HUES6 (cell line): Measurements from ENCODE around the gene ZBED1.

Source experiments
- H3K27ac ChIP-seq: 2 replicates; pipeline ENCODE4 v1.7.0; 2013; ENCODE audit warnings: low read depth, mild to moderate bottlenecking, low read length, inconsistent platforms
- H3K27me3 ChIP-seq: 2 replicates; pipeline ENCODE4 v1.6.1; 2013; ENCODE audit warnings: low read length; ENCODE audit not compliant: control insufficient read depth, insufficient read depth
- H3K36me3 ChIP-seq: 2 replicates; pipeline ENCODE4 v1.6.1; 2013; ENCODE audit warnings: low read length; ENCODE audit not compliant: control insufficient read depth, insufficient read depth
- H3K4me1 ChIP-seq: 2 replicates; pipeline ENCODE4 v1.6.1; 2013; ENCODE audit warnings: low read length; ENCODE audit not compliant: control insufficient read depth, insufficient read depth
- H3K4me3 ChIP-seq: 2 replicates; pipeline ENCODE4 v1.5.1; 2013; ENCODE audit warnings: low read depth, low read length
- H3K9ac ChIP-seq: one replicate; pipeline ENCODE4 v1.6.1; 2013; ENCODE audit warnings: mild to moderate bottlenecking, low read length
- H3K9me3 ChIP-seq: 2 replicates; pipeline ENCODE4 v1.6.1; 2013; ENCODE audit warnings: low read depth, low read length; ENCODE audit not compliant: control insufficient read depth, insufficient read depth

Gene ZBED1

DNA sequence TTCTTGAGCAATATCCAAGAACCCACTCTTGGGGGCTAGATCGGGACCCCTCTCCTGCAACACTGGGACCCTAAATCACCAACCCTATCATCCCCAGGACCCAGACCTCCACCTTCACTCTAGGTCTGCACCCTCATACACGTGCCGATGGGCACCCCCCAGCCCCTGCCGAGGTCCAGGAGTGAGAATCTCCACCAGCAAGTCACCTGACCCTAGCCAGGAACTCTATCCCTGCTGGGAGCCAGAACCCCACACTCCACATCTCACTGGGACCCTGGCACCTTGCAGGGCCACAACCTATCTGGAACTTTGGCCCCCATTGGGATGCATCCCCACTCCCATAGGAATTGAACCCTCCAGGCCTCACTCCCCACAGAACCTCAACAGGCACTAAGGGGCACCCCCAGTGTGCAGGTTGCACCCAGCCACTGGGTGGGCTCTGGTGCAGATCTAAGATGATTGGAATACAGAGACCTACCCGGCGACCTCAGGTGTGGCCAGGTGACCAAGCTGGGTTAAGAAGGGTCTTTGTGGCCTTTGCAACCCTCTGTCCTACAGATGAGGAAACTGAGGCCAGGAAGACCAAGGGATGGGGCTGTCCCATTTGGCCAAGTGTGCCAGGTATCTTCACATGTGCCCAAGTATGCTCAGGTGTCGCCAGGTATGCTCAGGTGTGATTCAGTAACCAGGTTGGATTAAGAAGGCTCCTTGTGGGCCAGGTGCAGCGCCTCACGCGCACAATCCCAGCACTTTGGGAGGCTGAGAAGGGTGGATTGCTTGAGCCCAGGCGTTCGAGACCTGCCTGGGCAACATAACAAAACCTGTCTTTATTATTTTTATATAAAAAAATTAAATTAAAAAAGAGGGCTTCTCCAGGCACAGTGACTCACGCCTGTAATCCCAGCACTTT lies 3.1 kb upstream of the ZBED1 start:
- peaks cover 4% of the 10 kb centered on the region; the same call in 1 of the 2 replicates for H3K4me1 ChIP-seq
- no peak overlapping the region for H3K4me3 ChIP-seq
- no peak overlapping the region for H3K9ac ChIP-seq
- H3K27me3 ChIP-seq, result no peaks in the 10 kb centered on the region
- no peaks in the 10 kb centered on the region for H3K36me3 ChIP-seq
- H3K9me3 ChIP-seq, result no peaks in the 10 kb centered on the region
- H3K27ac ChIP-seq, result no peak overlapping the region

DNA sequence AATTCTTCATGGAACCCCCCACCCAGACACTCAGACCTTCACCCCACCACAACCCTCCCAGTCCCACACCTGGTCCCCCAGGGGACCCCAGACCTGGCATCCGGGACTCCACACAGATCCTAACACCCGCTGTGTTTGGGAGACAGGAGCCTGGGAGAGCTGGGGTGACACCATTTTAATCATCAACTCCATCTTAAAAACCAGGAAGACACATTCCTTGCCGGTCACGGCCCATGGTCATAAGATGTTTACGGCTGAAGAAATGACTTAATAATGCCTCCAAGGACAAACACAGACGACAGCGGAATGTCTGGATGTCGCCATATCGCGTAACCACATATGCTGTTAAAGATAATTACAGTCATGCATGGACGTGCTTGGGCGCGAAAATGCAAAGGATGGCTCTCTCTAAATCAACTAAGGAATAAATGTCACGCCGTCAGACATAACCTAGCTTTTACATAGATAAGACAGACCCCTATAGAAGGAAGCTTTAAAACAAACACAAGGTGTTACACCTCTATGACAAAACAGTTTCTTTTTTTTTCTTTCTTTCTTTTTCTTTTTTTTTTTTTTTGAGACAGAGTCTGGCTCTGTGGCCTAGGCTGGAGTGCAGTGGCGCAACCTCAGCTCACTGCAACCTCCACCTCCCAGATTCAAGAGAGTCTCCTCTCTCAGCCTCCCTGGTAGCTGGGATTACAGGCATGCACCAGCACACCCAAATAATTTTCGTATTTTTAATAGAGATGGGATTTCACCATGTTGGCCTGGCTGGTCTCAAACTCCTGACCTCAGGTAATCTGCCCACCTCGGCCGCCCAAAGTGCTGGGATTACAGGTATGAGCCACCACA lies 2.1 kb upstream of the ZBED1 start:
- Histone ChIP-seq H3K4me1 (peaks cover 13% of the 10 kb centered on the region), H3K9ac (no peak overlapping the region), H3K27me3 (no peaks in the 10 kb centered on the region), H3K36me3 (no peaks in the 10 kb centered on the region), H3K27ac (no peak overlapping the region), H3K9me3 (no peaks in the 10 kb centered on the region), H3K4me3 (no peak overlapping the region)

DNA sequence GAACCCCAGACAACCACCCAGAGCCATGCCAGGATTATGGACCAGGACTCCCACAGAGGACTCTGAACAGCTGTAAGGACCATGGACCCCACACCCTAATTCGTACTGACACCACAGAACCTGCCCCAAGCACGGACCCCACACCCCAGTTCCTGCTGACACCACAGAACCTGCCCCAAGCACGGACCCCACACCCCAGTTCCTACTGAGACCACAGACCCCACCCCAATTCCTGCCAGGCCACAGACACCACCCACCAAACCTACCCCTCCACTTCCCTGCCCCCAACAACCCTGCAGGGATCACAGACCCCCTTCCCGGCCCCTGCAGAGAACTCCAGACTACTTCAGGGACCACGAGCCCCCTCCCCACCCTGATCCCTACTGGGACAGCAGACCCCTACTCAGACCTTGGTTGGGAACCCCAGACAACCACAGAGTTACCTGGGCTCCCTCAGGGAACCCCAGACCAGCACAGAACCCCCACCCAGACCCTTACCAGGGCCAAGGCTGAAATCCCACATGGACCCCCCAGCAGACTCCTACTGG lies 1.4 kb upstream of the ZBED1 start:
- Histone ChIP-seq H3K9ac (no peak overlapping the region), H3K27ac (no peak overlapping the region), H3K4me1 (peaks cover 20% of the 10 kb centered on the region)

DNA sequence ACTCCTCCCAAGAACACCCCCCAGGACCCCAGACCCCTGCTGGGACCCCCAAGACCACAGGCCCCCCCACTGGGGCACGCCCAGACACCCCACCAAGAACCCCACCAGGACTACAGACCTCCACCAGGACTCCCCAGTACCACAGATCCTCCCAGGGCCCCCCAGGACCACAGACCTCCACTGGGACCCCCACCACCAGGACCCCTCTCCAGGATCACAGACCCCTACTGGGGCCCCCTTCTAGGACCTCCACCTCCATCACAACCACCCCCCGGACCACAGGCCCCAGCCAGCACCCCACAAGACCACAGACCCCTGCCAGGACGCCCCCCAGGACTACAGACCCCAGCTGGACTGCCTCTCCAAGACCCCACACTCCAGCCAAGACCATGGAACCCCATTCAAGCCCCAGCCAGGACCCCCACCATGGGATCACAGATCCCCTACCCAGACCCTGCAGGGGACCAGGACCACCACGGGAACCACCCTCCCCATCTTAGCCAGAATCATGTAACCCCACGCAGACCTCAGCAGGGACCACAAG lies 855 bp upstream of the ZBED1 start:
- H3K9me3 ChIP-seq, result no peaks in the 10 kb centered on the region
- no peak overlapping the region for H3K9ac ChIP-seq
- no peaks in the 10 kb centered on the region for H3K27me3 ChIP-seq
- H3K4me1 ChIP-seq, result peaks cover 20% of the 10 kb centered on the region
- H3K36me3 ChIP-seq, result peaks cover 4% of the 10 kb centered on the region; the same call in 1 of the 2 replicates
- no peak overlapping the region for H3K4me3 ChIP-seq
- H3K27ac ChIP-seq, result no peak overlapping the region

More for the DNA sequence above, 1.4 kb upstream of the ZBED1 start:
- H3K4me3 ChIP-seq, result no peak overlapping the region
- H3K36me3 ChIP-seq, result peaks cover 4% of the 10 kb centered on the region; the same call in 1 of the 2 replicates
- no peaks in the 10 kb centered on the region for H3K27me3 ChIP-seq
- no peaks in the 10 kb centered on the region for H3K9me3 ChIP-seq

DNA sequence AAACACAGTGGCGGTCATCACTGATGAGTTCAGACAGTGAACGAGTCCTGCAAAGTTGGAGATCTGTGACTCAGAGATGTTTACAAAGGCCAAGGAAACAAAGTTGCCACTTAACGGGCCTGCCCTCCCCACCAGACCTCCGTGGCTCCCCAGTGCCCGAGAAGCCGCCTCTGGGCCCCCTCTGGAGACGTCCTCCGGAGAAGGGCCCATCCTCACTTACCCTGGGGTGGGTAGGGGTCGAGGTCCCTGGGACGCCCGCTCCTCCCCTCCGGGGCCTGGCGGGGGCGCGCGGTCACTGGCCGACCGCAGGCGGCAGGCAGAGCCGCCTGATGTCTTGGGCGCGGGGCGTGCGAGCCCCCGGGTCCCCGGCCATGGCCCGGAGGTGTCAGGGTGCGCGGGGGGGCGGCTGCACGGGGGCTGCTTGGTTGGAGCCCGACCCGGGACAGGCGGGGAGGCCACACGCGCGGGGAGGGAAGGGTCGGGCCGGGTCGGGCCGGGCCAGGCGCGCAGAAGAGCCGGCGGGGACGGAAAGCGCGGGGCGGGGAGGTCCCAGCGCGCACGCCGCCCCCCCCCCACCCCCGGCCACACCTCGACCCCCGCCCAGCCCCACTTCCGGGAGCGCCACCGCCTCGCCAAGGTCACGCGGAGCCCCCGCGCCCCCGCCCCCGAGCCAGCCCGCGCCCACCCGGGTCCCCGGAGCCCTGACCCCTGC lies 529 bp downstream of the ZBED1 start:
- peaks cover 20% of the 10 kb centered on the region for H3K4me1 ChIP-seq
- H3K36me3 ChIP-seq, result peaks cover 4% of the 10 kb centered on the region; the same call in 1 of the 2 replicates
- H3K4me3 ChIP-seq, result peak overlapping the region; percentile 89
- H3K9me3 ChIP-seq, result no peaks in the 10 kb centered on the region
- H3K27me3 ChIP-seq, result no peaks in the 10 kb centered on the region
- peak overlapping the region; percentile 93 for H3K27ac ChIP-seq
- peak overlapping the region; percentile 86 for H3K9ac ChIP-seq

DNA sequence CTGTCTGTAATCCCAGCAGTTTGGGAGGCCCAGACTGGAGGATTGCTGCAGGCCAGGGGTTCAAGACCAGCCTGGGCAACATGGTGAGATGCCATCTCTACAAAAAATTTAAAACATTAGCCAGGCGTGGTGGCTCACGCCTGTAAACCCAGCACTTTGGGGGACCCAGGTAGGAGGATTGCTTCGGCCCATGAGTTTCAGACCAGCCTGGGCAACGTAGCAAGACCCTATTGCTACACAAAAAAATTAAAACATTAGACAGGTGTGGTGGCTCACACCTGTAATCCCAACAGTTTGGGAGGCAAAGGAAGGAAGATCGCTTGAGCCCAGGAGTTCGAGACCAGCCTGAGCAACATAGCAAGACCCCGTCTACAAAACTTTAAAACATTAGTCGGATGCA lies 1.3 kb downstream of the ZBED1 start:
- Histone ChIP-seq H3K36me3 (peaks cover 4% of the 10 kb centered on the region; the same call in 1 of the 2 replicates), H3K4me1 (peaks cover 20% of the 10 kb centered on the region), H3K9ac (peak overlapping the region; percentile 9), H3K4me3 (peak overlapping the region; percentile 89), H3K27me3 (no peaks in the 10 kb centered on the region), H3K9me3 (no peaks in the 10 kb centered on the region), H3K27ac (0 out of 2 replicates have a peak overlapping the region, but pooled peaks have one; percentile 53)

DNA sequence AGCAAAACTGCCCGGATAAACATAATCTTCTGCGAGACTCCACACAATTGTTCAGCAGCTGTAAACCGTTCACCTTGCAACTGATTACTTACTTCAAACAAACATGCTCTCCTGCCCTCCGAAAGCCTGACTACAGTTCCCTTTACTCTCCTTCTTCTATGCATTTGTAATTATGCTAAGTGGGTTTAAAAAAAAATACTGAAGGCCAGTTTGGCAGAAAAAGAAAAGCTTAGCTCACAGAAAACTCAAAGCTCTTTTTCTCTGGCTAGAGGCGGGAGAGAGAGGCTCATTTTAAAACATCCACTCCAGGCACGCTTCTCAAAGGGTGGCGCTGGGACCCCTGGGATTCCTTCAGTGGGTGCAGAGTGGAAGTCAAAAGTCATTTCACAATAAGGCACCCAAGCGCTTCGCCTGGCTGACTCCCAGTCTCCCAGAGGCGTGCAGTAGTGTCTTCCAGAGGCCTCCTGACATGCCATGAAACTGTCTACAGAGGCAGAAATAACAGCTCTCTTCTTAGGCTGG lies 1.9 kb downstream of the ZBED1 start:
- H3K4me3 ChIP-seq, result peak overlapping the region; percentile 89
- H3K36me3 ChIP-seq, result peaks cover 4% of the 10 kb centered on the region; the same call in 1 of the 2 replicates
- peaks cover 20% of the 10 kb centered on the region for H3K4me1 ChIP-seq

DNA sequence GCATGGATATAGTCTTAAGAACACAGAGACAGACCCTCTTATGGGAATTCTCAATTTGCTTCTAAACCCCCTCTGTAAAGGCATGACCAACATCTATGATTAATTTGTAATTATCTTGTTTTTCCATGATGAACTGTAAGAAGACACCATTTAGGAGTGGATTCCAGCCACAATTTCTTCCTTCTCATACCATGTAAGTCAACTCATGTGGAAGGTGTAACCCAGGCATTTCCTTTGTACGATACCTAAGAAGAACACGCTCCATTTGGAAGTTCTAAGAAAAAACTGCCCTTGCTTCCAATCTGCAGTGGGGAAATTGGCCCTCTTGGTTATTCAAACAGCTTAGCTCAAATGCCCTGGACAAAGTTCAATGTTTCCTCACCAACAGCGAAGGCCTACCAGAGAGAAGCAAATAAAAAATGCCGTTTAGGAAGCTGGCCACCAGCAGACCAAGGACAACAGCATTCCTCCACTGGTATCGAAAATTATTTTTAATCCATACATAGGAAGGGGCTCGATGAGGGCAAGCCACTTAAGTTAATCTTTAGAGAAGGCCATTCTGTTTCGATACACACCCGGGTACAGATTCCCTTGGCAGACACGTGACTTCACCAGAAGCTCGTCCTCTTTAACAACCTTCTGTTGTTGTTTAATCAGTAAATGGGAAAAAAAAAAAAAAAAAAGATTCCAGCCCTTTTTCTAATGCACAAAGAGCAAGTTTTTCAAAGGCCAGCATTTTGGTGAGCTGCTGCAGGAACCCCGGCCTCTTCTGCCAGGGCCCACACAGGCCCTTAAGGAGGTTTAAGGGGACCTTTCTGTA lies 2.6 kb downstream of the ZBED1 start:
- Histone ChIP-seq H3K4me1 (peaks cover 20% of the 10 kb centered on the region), H3K4me3 (peak overlapping the region; percentile 89), H3K27me3 (no peaks in the 10 kb centered on the region), H3K36me3 (peaks cover 4% of the 10 kb centered on the region; the same call in 1 of the 2 replicates), H3K9ac (peak overlapping the region; percentile 21), H3K9me3 (no peaks in the 10 kb centered on the region), H3K27ac (peak overlapping the region; percentile 24)

More for the DNA sequence above, 1.9 kb downstream of the ZBED1 start:
- Histone ChIP-seq H3K27ac (peak overlapping the region; percentile 53), H3K9me3 (no peaks in the 10 kb centered on the region), H3K27me3 (no peaks in the 10 kb centered on the region), H3K9ac (peak overlapping the region; percentile 9)

DNA sequence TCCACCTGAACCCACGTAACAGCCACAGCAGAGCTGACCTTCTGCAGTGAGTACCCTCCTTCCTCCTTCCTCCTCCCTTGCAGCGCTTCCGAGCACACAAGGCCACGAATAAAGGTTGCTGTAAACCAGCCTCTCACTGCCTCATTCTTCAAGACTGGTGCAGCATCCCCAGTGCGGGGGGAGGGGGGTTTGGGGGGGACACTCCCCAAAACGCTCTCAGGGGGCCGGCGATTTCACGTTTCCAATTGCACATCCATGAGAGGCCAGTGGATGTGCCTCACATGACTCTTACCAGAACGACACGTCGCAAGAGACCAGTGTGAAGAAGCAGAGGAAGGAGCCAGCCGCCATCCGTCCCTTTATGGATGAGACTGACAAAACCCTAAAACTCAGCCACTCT lies 5.2 kb downstream of the ZBED1 start:
- Histone ChIP-seq H3K9me3 (no peaks in the 10 kb centered on the region), H3K27me3 (no peaks in the 10 kb centered on the region), H3K9ac (no peak overlapping the region), H3K36me3 (peaks cover 17% of the 10 kb centered on the region), H3K4me3 (no peak overlapping the region), H3K4me1 (peaks cover 20% of the 10 kb centered on the region), H3K27ac (no peak overlapping the region)
